Panc1 (cell line): ENCODE measurements around the gene PHF21A. TPM values are rescaled to one million over a fixed set of nuclear protein-coding genes. Genes with fewer than 3 reads are reported as not detected.

Experiments used
- ATAC-seq: fragments of 200-7000 bp; cut with Tn5 transposase; 2 replicates; pipeline ENCODE4 v1.9.1; 2020; ENCODE audit warnings: mild to moderate bottlenecking, moderate library complexity
- BruUV-seq: library from RNA; stranded (reverse); fragments of 400-500 nt; replicated peaks from 2 replicates; lab custom pipeline; 2021; lab: Mats Ljungman, UMichigan
- CTCF ChIA-PET: fragments of 300-600 bp; sonication (Branson Sonifier 250); formaldehyde crosslinking; loops from one replicate; lab custom pipeline; 2022; ENCODE audit warnings: antibody characterized with exemption; lab: Charles Lee
- POLR2A ChIA-PET: fragments of 300-600 bp; sonication (Branson Sonifier 250); formaldehyde crosslinking; loops from one replicate; lab custom pipeline; 2022; ENCODE audit warnings: antibody characterized with exemption; lab: Charles Lee
- DNase-seq: peaks from one replicate; pipeline ENCODE4 v3.0.0-alpha.2; 2010; ENCODE audit warnings: low read depth, low spot score
- H3K27ac ChIP-seq: 2 replicates; pipeline ENCODE4 v1.5.1; 2011; ENCODE audit warnings: mild to moderate bottlenecking, low read length, inconsistent platforms
- H3K27me3 ChIP-seq: fragments of 200-500 bp; sonication (Bioruptor generic); 2 replicates; pipeline ENCODE4 v1.6.0; 2014; ENCODE audit warnings: low read length, inconsistent platforms; ENCODE audit not compliant: control insufficient read depth, insufficient read depth
- H3K36me3 ChIP-seq: fragments of 200-500 bp; sonication (Bioruptor generic); 2 replicates; pipeline ENCODE4 v1.5.1; 2014; ENCODE audit warnings: inconsistent platforms, mild to moderate bottlenecking, low read length, moderate library complexity; ENCODE audit not compliant: control insufficient read depth, insufficient read depth
- H3K4me1 ChIP-seq: 2 replicates; pipeline ENCODE4 v1.5.1; 2011; ENCODE audit warnings: inconsistent platforms, mild to moderate bottlenecking, low read length, moderate library complexity; ENCODE audit not compliant: control insufficient read depth, insufficient read depth
- H3K4me3 ChIP-seq, 2 experiments: 2 replicates each; pipeline ENCODE4 v1.5.1; 2011 to 2012; ENCODE audit warnings: low read depth in 2 of 2, low read length in 2 of 2, mild to moderate bottlenecking in 2 of 2, inconsistent platforms in 1 of 2, moderate library complexity in 1 of 2
- H3K9me3 ChIP-seq: fragments of 200-500 bp; sonication (Bioruptor generic); 2 replicates; pipeline ENCODE4 v1.5.1; 2014; ENCODE audit warnings: low read depth, mild to moderate bottlenecking, inconsistent platforms, low read length, moderate library complexity; ENCODE audit not compliant: control insufficient read depth, insufficient read depth
- CTCF ChIP-seq: fragments of 450-650 bp; IDR thresholded peaks from 2 replicates; pipeline ENCODE4 v1.5.1; 2017; ENCODE audit warnings: mild to moderate bottlenecking
- POLR2AphosphoS5 ChIP-seq: IDR thresholded peaks from 2 replicates; pipeline ENCODE4 v1.6.1; 2012; ENCODE audit warnings: mild to moderate bottlenecking, low read depth, low read length, moderate library complexity
- REST ChIP-seq, 2 experiments: IDR thresholded peaks; 2 replicates each; pipeline ENCODE4 v1.6.1; 2011 to 2012; ENCODE audit warnings: low read depth in 2 of 2, control low read depth in 1 of 2, low read length in 1 of 2, mild to moderate bottlenecking in 1 of 2, moderate library complexity in 1 of 2; ENCODE audit not compliant: insufficient read depth in 1 of 2
- SIN3A ChIP-seq: IDR thresholded peaks from 2 replicates; pipeline ENCODE4 v1.6.1; 2012; ENCODE audit warnings: low read depth, mild to moderate bottlenecking, low read length, moderate library complexity, borderline replicate concordance; ENCODE audit not compliant: insufficient read depth
- TCF7L2 ChIP-seq: IDR thresholded peaks from 2 replicates; pipeline ENCODE4 v1.6.1; 2011; ENCODE audit warnings: mild to moderate bottlenecking, low read depth, low read length, inconsistent platforms
- in situ Hi-C: cut with HindIII; loops from 2 replicates; pipeline ENCODE4 v1.10.0; 2016; ENCODE audit warnings: low sequenced_read_pairs, low pct_unique_long_range_greater_than_20kb
- intact Hi-C: fragments of 100-400 bp; cut with micrococcal nuclease; formaldehyde crosslinking; loops from one replicate; pipeline ENCODE4 v1.10.0; 2022; ENCODE audit not compliant: unreplicated experiment
- total RNA-seq: library from RNA; stranded (reverse); gene quantifications from one replicate; pipeline ENCODE4 v1.2.1, GENCODE V29; 2021; ENCODE audit not compliant: unreplicated experiment

The PHF21A gene
- total RNA-seq, 1 experiment from 2014 or later = 45.7 TPM

GRCh38 chr11:45926536-45927331, 194.5 kb downstream of the PHF21A start:
- peaks cover 3% of the 10 kb centered on the region; the same call in 1 of the 2 replicates for H3K36me3 ChIP-seq
- no TSS peak for BruUV-seq
- ChIA-PET CTCF (no interaction called here), POLR2A (no interaction called here)
- ATAC-seq (no peak), DNase-seq (no peak)
- in situ Hi-C loops (no loop called here), intact Hi-C loops (no loop called here)
- H3K4me1 ChIP-seq = no peaks in the 10 kb centered on the region
- H3K9me3 ChIP-seq = no peaks in the 10 kb centered on the region
- TF ChIP-seq REST (IDR thresholded peaks at IDR 0.05; ENCODE audit: insufficient read depth in 1 of 2, low read depth in 2 of 2, low read length in 1 of 2) = no peak
- TF ChIP-seq POLR2AphosphoS5 = no peak
- no peak for TF ChIP-seq SIN3A
- no peak for TF ChIP-seq CTCF
- TF ChIP-seq TCF7L2 = no peak
- no peaks in the 10 kb centered on the region; the same call in 1 of the 2 replicates for H3K27me3 ChIP-seq
- no peak overlapping the region for H3K4me3 ChIP-seq
- H3K27ac ChIP-seq = no peak overlapping the region

GRCh38 chr11:45926001-45926401, 195.3 kb downstream of the PHF21A start:
- POLR2A ChIA-PET = no interaction called here
- H3K27ac ChIP-seq = no peak overlapping the region
- DNase-seq (no peak), ATAC-seq (no peak)
- H3K4me3 ChIP-seq = no peak overlapping the region
- BruUV-seq = no TSS peak
- intact Hi-C loops (no loop called here), in situ Hi-C loops (no loop called here)
- no peaks in the 10 kb centered on the region for H3K4me1 ChIP-seq
- no peaks in the 10 kb centered on the region for H3K9me3 ChIP-seq
- H3K27me3 ChIP-seq = no peaks in the 10 kb centered on the region; the same call in 1 of the 2 replicates
- CTCF ChIA-PET = no interaction called here
- peaks cover 3% of the 10 kb centered on the region; the same call in 1 of the 2 replicates for H3K36me3 ChIP-seq
- TF ChIP-seq SIN3A (no peak), REST (IDR thresholded peaks at IDR 0.05; ENCODE audit: insufficient read depth in 1 of 2, low read depth in 2 of 2, low read length in 1 of 2) (no peak), CTCF (no peak), POLR2AphosphoS5 (no peak), TCF7L2 (no peak)
